Right atrium auricular region (tissue), 2 donors: ENCODE data around the gene CYBC1. TPM values are rescaled to one million over a fixed set of nuclear protein-coding genes. Genes with fewer than 3 reads are reported as not detected.

Experiments
- DNase-seq: peaks from one replicate; pipeline ENCODE4 v3.0.0-alpha.2; 2019; ENCODE audit warnings: low spot score
- H3K27ac ChIP-seq, 2 donors: fragments of 200-600 bp; sonication (generic); 1 replicate in 1 of 2; 2 replicates in 1 of 2; pipeline ENCODE4 v1.5.1; 2016 to 2019
- H3K27me3 ChIP-seq, 2 donors: fragments of 200-600 bp; sonication (generic); one replicate each; pipeline versions ENCODE4 v1.5.1 to v1.6.0; 2017 to 2019
- H3K36me3 ChIP-seq: fragments of 200-600 bp; sonication (generic); one replicate; pipeline ENCODE4 v1.5.1; 2016
- H3K4me1 ChIP-seq, 2 donors: fragments of 200-600 bp; sonication (generic); one replicate each; pipeline versions ENCODE4 v1.5.1 to v1.6.0; 2017 to 2019
- H3K4me3 ChIP-seq, 2 donors: fragments of 200-600 bp; sonication (generic); 1 replicate in 1 of 2; 2 replicates in 1 of 2; pipeline ENCODE4 v1.5.1; 2017 to 2019; ENCODE audit warnings: mild to moderate bottlenecking in 1 of 2, moderate library complexity in 1 of 2
- H3K9me3 ChIP-seq, 2 donors: fragments of 200-600 bp; sonication (generic); one replicate each; pipeline ENCODE4 v1.5.1; 2019
- total RNA-seq, 2 donors: library from RNA; depleted of rRNA; stranded (reverse); fragments of >200 nt; gene quantifications; one replicate each; pipeline ENCODE4 v1.1.0, GENCODE V29; 2016
- TF ChIP-seq, protein P1 (sequence below), 2 donors: fragments of 200-600 bp; sonication (generic); IDR thresholded peaks; one replicate each; pipeline ENCODE4 v1.5.1; 2019; ENCODE audit warnings: antibody characterized with exemption in 2 of 2

Gene CYBC1
- total RNA-seq, 2 donors from 2014 or later = 14.9 to 34.9 TPM

DNA sequence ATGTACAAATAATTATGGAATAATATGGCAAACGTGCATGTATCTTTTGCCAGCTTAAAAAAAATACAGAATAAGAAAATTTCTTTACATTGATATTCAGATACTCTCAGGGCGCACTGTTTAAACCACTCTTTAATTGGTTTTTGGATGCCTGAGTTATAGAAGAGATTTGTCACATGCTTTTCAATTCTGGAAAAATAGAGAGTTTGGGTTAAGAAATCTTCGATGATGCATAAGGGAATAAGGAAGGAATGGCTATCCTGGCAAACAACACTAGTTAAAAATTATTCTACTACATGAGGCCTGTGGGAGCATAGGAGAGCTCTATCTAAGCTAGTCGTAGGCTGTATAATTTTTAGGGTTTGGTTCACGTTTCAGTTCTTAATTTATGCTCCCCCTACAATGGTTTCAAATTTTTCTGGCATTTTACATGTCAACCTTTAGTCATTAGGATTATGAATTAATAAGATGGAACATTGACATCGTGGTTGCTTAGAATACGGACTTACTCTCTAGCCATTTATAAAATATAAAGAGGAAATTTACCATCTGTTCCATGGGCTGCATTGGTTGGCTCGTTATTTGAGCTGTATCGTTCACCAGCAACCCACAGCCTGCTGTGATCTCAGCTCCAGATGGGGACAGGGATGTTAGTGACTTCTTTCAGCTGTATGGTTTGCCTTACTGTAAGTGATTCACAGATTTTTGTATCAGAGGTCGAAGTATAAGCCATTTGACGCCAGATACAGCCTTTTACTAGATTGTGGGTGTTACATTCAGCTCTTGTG is 23.9 kb upstream of the CYBC1 start:
- no peak overlapping the region for H3K4me3 ChIP-seq
- no peaks in the 10 kb centered on the region for H3K9me3 ChIP-seq
- no peaks in the 10 kb centered on the region for H3K4me1 ChIP-seq
- H3K27me3 ChIP-seq = no peaks in the 10 kb centered on the region
- H3K27ac ChIP-seq = no peak overlapping the region
- TF ChIP-seq, protein P1, sequence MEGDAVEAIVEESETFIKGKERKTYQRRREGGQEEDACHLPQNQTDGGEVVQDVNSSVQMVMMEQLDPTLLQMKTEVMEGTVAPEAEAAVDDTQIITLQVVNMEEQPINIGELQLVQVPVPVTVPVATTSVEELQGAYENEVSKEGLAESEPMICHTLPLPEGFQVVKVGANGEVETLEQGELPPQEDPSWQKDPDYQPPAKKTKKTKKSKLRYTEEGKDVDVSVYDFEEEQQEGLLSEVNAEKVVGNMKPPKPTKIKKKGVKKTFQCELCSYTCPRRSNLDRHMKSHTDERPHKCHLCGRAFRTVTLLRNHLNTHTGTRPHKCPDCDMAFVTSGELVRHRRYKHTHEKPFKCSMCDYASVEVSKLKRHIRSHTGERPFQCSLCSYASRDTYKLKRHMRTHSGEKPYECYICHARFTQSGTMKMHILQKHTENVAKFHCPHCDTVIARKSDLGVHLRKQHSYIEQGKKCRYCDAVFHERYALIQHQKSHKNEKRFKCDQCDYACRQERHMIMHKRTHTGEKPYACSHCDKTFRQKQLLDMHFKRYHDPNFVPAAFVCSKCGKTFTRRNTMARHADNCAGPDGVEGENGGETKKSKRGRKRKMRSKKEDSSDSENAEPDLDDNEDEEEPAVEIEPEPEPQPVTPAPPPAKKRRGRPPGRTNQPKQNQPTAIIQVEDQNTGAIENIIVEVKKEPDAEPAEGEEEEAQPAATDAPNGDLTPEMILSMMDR (IDR thresholded peaks at IDR 0.05) = no peak
- H3K36me3 ChIP-seq = peaks cover 71% of the 10 kb centered on the region
- no peak for DNase-seq

DNA sequence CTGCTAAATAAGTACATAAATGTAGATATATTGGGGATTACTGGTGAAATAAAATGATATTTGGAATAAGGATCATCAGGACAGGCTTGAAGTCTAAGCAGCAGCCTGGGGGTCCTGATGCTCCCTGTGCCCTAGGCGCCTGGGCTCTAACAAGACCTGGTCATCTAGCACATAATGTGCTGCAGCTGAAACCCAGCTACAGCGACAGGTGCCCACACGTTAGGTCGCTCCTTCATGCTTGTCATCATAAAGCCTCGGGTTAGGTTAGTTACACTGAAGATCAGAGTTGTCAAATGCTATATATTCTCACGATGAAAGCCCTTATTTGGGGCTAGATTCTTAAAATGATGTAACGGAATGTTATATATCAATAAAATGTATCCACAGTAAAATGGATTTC is 19.5 kb upstream of the CYBC1 start:
- TF ChIP-seq, protein P1 (IDR thresholded peaks at IDR 0.05) = no peak
- Histone ChIP-seq H3K4me1 (no peaks in the 10 kb centered on the region), H3K4me3 (no peak overlapping the region), H3K9me3 (no peaks in the 10 kb centered on the region), H3K36me3 (peaks cover 86% of the 10 kb centered on the region), H3K27me3 (no peaks in the 10 kb centered on the region), H3K27ac (no peak overlapping the region)
- DNase-seq = no peak

DNA sequence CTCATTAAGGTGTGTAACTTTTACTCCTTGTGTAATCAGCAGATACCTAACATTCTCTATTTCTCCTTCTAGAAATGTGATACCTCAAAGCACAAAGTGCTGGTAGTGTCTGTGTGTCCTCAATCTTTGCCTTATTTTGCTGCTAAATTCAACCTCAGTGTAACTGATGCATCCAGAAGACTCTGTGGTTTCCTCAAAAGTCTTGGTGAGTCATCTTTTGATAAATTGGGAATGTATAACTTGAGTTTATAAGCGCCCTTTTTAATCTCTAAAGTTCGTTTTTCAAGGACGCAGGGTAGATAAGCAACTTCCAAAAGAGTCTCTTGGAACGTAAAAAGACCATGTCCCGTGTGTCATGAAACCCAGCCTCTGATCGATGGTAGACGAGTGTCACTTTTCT is 18.1 kb upstream of the CYBC1 start:
- Histone ChIP-seq H3K36me3 (peaks cover 84% of the 10 kb centered on the region), H3K27ac (no peak overlapping the region), H3K27me3 (no peaks in the 10 kb centered on the region), H3K9me3 (no peaks in the 10 kb centered on the region), H3K4me1 (peaks cover 0 to 8% of the 10 kb centered on the region in 2 donors), H3K4me3 (no peak overlapping the region)
- no peak for DNase-seq
- TF ChIP-seq, protein P1 (IDR thresholded peaks at IDR 0.05) = no peak

DNA sequence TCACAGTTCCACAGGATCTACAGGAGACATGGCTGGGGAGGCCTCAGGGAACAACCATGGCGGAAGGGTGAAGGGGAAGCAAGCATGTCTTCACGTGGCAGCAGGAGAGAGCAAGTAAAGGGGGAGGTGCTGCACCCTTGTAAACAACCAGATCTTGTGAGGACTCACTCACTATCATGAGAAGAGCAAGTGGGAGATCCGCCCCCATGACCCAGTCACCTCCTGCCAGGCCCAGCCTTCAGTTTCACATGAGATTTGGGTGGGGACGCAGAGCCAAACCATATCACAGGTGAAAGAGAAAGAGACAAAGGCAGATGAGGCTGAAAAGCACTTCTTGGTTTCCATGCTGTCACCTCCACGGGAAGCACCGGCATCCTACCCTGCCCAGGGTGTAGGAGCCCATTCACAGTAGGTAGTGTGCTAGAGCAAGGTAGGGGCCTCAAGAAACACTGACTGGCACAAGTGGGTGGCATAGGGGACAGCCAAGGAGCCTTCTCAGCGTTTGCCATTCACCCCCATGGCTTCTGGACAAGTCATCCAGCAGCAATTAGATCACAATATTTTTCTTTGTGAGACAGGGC is 14.6 kb upstream of the CYBC1 start:
- H3K27me3 ChIP-seq = no peaks in the 10 kb centered on the region
- H3K27ac ChIP-seq = peak overlapping the region in 1 of 2 donors; percentile 67
- H3K9me3 ChIP-seq = no peaks in the 10 kb centered on the region
- peaks cover 0 to 18% of the 10 kb centered on the region in 2 donors for H3K4me1 ChIP-seq
- no peak for DNase-seq
- H3K36me3 ChIP-seq = peaks cover 88% of the 10 kb centered on the region
- TF ChIP-seq, protein P1 (IDR thresholded peaks at IDR 0.05) = no peak
- H3K4me3 ChIP-seq = no peak overlapping the region

DNA sequence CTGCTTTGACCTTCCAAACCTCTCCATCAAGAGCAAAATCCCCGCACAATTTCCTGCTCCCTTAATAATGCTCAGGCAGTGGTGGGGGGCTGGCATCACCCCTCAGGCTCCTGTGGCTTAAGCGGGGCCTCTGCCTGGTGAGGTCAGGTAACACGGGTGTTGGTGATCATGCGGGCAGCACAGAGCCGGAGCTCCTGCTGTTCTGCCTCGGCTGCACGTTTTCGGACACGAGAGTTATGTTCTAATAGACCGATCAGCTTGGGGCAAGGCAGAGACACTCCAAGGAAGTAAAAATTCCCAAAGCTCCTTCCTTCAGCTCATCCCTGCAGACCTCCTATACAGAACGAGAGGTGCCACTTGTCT is 14.0 kb upstream of the CYBC1 start:
- Histone ChIP-seq H3K36me3 (peaks cover 85% of the 10 kb centered on the region), H3K27ac (peak overlapping the region; percentile 55 to 67), H3K9me3 (no peaks in the 10 kb centered on the region), H3K4me1 (peaks cover 0 to 20% of the 10 kb centered on the region in 2 donors), H3K27me3 (no peaks in the 10 kb centered on the region), H3K4me3 (no peak overlapping the region)
- no peak for DNase-seq
- TF ChIP-seq, protein P1 (IDR thresholded peaks at IDR 0.05) = no peak
